GM12891 (cell line): ENCODE measurements around the gene STAG3.

ENCODE experiments used
- PAX5 ChIP-seq: IDR thresholded peaks from 2 replicates; pipeline ENCODE4 v1.6.1; 2011; ENCODE audit warnings: low read length, moderate library complexity, mild to moderate bottlenecking; ENCODE audit not compliant: insufficient read depth, severe bottlenecking
- POLR2A ChIP-seq: IDR thresholded peaks from 2 replicates; pipeline ENCODE4 v1.6.1; 2011; ENCODE audit warnings: low read depth, low read length, control low read depth
- POLR2AphosphoS5 ChIP-seq: IDR thresholded peaks from 2 replicates; pipeline ENCODE4 v1.6.1; 2011; ENCODE audit warnings: low read depth, low read length, control low read depth
- POU2F2 ChIP-seq: IDR thresholded peaks from 2 replicates; pipeline ENCODE4 v1.6.1; 2011; ENCODE audit warnings: low read depth, mild to moderate bottlenecking, control low read depth, low read length, moderate library complexity
- SPI1 ChIP-seq: IDR thresholded peaks from 2 replicates; pipeline ENCODE4 v1.6.1; 2011; ENCODE audit warnings: low read depth, low read length, control low read depth
- TAF1 ChIP-seq: IDR thresholded peaks from 2 replicates; pipeline ENCODE4 v1.6.1; 2011; ENCODE audit warnings: low read depth, low read length, control low read depth

DNA sequence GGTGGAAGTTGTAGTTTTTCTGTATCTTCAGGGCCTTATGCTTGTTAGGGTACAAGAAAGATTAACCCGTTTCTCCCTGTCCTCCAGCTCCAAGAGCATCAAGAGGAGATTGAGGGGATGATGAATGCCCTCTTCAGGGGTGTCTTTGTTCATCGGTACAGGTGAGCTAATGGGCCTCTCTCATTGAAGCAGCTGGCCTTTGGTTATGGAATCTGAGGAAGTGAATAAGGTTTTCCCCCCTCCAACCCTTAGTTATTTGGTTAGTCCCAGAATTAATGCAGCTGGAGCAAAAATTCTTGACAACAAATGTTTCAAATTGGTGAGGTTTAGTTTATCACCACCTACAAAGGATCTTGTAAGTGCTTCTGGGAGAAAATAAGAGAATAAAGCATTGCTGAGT lies 17.5 kb downstream of the STAG3 start:
- TF ChIP-seq POLR2A (no peak), TAF1 (no peak), POLR2AphosphoS5 (no peak), POU2F2 (no peak), SPI1 (no peak), PAX5 (no peak)
